DND-41 (cell line): ENCODE data around the gene IFT80.

ENCODE experiments used
- CTCF ChIP-seq: IDR thresholded peaks from 2 replicates; pipeline ENCODE4 v1.5.1; 2012; ENCODE audit warnings: borderline replicate concordance, low read length, moderate library complexity, mild to moderate bottlenecking; ENCODE audit not compliant: poor library complexity, severe bottlenecking; ENCODE audit errors: extremely low read depth
- EZH2 ChIP-seq: IDR thresholded peaks from 3 replicates; pipeline ENCODE4 v1.6.1; 2012; ENCODE audit warnings: borderline replicate concordance, low read depth, mild to moderate bottlenecking, moderate library complexity, low read length, inconsistent platforms; ENCODE audit not compliant: severe bottlenecking

DNA sequence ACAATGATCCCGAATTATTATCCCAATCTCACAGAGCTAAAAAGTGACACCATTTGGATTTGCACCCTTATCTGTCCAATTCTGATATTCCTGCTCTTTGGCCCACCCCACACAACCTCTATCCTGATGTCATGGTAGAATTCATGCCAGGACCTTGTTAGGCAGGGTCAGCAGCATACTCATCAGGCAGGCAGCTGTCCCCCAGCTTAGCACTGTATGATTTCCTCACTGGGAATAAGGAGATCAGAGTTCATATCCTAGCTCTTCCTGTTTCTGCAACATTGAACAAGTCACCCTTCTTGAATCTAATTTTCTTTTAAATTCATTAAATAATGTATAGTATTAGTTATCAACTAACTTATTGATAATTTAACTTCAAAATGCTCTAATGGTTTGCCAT is 185.8 kb downstream of the IFT80 start:
- TF ChIP-seq CTCF (no peak), EZH2 (no peak)
